Inferior parietal cortex (tissue), 1 donor: ENCODE results near the gene ARL15.
"Not testable (repeated sequence)": the region's sequence is repeated elsewhere in the genome, so short reads cannot be mapped to it uniquely, and the experiment has no call there.

ENCODE experiments used
- DNase-seq: peaks from one replicate; pipeline ENCODE4 v3.0.0-alpha.2; 2016; ENCODE audit errors: extremely low spot score

ARL15 gene

GRCh38 chr5:54093861-54094260 lies 216.5 kb downstream of the ARL15 start:
- no peak for DNase-seq

DNA sequence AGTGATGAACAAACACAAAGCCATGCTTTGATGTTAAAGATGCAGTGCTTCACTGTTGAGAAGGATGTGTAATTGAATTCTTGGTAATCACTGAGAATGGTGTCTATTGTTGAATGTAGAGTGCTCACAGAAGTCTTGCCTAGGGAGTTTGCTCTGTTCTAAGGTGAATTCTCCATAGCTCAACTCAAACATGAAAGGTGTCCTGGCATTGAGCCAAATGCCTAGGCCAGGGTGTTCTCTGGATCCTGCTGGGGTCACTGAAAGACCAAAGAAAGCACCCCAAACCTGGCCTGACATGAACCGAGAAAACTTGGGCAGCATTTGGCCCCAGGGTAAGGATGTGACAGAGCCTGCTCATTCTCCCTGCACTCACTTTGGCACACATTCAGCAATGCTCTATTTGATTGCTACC lies 217.3 kb downstream of the ARL15 start:
- no peak for DNase-seq

- DNase-seq = no peak
Observed at GRCh38 chr5:54091307-54092130, 218.9 kb downstream of the ARL15 start.

GRCh38 chr5:54090495-54091120 lies 219.8 kb downstream of the ARL15 start:
- DNase-seq = no peak

DNA sequence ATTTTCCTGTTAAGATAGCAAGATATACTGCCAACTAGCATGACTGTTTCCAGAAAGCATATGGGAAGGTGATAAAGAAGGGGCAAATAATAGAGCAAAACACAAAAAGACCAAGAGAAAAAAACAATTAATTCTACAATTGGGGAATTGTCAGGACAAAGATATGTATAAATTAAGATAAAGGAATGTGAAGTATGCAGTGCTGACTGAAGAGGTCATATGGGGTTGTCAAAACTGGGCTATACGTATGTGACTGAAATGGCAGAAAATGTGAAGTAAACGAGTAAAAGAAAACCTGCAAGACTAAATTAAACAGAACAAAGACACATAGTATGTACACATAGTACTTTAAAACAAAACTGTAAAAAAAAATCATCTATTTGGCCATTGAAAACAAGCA lies 222.3 kb downstream of the ARL15 start:
- DNase-seq = no peak

DNA sequence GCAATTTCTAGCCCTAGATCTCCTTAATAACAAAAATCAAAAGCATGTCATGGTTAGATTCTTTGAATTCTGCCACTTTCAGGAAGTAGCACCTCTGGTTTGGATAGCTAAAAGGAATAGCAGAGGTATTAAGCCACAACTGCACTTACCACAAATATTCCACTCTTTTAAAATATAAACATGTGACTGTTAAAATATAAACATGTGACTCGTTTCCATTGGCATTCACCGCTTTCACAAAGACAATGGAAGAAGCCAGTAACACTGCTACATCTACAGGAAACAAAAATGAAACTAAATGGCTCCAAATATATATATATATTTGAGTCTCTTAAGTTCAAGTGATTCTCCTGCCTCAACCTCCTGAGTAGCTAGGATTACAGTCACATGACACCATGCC lies 222.9 kb downstream of the ARL15 start:
- no peak for DNase-seq

DNA sequence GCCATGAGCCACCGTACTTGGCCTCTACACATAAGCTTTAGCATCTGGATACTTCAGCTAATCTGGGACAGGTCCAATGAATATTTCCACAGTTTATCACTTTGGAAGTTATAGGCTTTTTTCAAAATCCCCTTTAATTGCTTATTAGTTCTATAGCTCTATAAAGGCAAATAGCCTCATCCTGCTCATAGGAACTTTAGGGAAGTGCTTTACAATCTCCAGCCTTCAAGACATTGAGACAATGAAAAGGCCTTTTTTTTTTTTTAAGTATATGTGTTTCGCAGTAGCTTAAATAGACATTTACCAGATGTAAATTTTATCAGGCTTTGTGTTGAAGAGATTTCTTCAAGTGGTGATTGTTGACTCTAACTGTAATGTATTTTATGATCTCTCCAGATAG lies 224.2 kb downstream of the ARL15 start:
- no peak for DNase-seq

GRCh38 chr5:54084696-54085095 lies 225.7 kb downstream of the ARL15 start:
- DNase-seq = no peak

- no peak for DNase-seq
Observed at GRCh38 chr5:54083851-54084250, 226.5 kb downstream of the ARL15 start.

GRCh38 chr5:54083245-54083644 lies 227.1 kb downstream of the ARL15 start:
- no peak for DNase-seq

- no peak for DNase-seq
Observed at GRCh38 chr5:54081415-54081814, 229.0 kb downstream of the ARL15 start.

DNA sequence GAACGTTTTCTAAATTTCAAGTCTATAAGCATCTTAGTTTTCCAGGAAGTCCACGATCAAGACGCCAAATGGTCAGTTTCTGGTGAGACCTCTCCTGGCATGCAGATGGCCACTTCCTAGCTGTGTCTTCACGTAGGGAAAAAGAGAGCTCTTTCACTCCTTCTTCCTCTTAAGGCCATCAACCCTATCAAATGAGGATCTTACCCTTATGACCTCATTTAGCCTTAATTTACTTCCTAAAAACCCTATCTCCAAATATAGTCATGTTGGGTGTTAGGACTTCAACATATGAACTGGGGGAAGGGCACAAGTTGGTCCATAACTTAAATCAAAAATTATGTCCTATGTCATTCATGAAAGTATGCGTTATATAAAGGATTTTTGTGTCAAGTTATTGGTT lies 229.5 kb downstream of the ARL15 start:
- no peak for DNase-seq

DNA sequence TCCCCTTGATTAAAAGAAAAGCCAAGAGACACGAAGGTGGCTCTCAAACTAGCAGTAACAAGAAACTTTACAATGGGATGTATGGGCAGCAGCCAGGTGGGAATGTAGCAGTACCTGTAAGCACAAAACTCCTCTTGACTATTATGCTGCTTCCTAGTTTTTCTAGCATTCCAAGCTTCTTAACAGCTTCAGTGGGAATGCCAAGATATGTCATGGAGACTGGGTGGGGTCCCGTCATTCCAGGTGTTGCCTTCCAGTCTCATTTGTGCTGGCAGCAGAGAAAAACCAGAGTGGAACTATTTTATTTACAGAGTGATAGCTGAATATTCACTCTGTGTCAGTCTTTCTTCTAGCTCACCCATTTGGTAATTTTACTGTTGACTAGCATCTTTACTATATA lies 236.6 kb downstream of the ARL15 start:
- no peak for DNase-seq

DNA sequence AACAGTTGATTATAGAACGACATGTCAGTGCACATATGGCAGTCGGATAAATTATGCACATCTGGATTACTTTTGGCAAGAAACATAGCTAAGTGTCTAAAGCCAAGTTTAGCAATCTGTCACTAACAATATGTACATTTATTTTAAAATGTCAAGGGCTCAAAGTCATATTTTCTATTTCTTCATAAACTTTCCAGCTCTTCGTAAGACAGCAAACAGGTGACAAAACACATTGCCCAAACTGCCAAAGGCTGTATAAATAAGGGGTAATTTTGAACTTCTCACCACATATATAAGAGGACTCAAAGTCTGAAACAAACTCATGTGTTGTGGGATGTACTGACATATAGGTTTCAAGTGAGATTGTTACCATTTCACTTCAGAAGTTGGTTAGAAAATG lies 237.2 kb downstream of the ARL15 start:
- DNase-seq = no peak

DNA sequence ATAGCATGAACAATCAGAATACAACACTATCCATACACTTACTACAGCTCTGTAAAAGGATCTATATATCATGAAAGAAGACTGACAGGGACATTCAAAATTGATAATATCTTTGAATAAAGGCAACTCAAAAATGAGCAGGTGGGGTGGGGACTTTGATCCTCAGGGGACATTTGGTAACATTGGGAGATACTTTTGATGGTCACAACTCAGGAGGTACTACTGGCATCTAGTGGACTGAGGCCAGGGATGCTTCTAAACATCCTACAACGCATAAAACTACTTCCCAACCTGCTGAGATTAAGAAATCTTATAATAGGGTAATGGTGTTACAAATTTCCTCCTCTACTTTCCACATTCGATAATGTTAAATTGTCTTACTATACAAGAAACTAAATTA lies 243.9 kb downstream of the ARL15 start:
- no peak for DNase-seq

- no peak for DNase-seq
Observed at GRCh38 chr5:54063817-54064216, 246.6 kb downstream of the ARL15 start.

DNA sequence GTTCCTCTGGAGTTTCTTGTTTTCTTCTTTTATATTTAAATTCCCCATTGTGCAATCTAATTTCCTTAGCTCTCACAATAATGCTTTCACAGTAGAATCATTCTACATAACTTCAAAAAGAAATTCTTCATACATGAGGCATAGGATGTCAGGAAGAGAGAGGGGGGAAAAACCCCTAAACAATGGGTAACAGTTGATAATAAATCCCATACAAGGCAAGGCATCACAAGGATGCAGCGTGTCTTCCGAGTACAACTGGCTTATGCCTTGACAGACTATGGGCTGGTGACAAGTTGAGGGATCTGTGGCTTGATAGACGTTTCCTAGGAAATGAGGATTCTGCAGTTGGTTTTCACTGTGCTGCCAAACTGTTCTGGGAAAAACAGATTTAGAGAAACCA lies 247.4 kb downstream of the ARL15 start:
- no peak for DNase-seq

- not testable (repeated sequence) for DNase-seq
Observed at GRCh38 chr5:54060919-54061318, 249.5 kb downstream of the ARL15 start.

DNA sequence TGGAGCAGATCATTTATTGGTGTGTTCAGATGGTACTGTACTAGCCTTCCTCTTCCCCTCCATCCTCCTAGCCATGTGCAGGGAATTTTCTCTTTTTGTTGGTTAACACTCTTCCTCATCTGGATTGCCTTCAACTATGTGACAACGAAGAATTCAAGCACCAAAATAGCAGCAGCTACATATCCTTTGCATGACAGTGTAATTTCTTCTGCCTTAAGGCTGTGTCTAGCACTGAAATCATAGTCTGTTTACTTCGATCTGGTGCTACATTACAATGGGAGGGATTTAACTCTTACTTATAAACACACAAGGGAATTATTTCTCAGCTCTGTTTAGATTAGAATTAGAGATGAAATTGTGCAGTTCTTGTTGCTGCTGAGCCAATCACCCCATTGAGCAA lies 260.4 kb downstream of the ARL15 start:
- no peak for DNase-seq

- no peak for DNase-seq
Observed at GRCh38 chr5:54049144-54049543, 261.2 kb downstream of the ARL15 start.

GRCh38 chr5:54045077-54045792 lies 265.1 kb downstream of the ARL15 start:
- no peak for DNase-seq

DNA sequence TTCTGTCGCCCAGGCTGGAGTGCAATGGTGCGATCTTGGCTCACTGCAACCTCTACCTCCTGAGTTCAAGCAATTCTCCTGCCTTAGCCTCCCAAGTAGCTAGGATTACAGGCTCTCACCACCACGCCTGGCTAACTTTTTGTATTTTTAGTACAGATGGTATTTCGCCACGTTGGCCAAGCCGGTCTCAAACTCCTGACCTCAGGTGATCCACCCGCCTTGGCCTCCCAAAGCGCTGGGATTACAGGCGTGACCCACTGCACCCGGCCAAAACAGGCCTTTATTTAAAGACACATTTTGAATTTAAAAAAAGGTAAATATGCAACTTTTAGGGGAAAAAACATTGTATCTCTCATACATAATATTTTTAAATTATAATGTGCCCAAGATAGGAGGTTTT lies 266.1 kb downstream of the ARL15 start:
- not testable (repeated sequence) for DNase-seq

DNA sequence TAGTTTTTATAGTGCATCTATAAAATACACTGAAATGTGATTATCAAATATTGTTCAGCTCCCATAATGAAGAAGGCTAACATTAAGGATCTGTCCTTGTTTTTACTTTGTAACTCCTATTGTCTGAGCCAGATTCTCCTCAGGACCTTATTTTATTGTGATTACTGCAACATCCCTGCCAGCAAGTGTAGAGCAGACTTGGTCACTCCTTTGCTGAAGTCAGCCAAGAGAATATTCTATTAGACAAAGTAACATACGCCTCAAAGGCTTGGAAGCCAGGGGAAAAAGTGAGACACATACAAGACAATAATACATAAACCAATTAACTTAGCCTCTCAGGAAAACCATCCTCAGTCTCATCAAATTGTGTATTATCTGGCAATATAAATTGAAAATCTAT lies 269.6 kb downstream of the ARL15 start:
- DNase-seq = no peak
